AG04450 (cell line): ENCODE data around the gene ERI3. TPM values are rescaled to one million over a fixed set of nuclear protein-coding genes. Genes with fewer than 3 reads are reported as not detected.

Experiments
- CTCF ChIA-PET: fragments of 300-600, 350-600 bp; formaldehyde crosslinking; extraction: SDS; loops from one replicate; lab custom pipeline; 2022; ENCODE audit warnings: antibody characterized with exemption, inconsistent platforms; lab: Charles Lee
- POLR2A ChIA-PET: fragments of 350-600 bp; formaldehyde crosslinking; extraction: SDS; loops from one replicate; lab custom pipeline; 2021; ENCODE audit warnings: antibody characterized with exemption, inconsistent platforms; lab: Yijun Ruan, JAX
- DNase-seq: peaks from one replicate; pipeline ENCODE4 v3.0.0-alpha.2; 2011; ENCODE audit warnings: low read depth, low spot score
- H3K27ac ChIP-seq: one replicate; pipeline ENCODE4 v1.5.1; 2012; ENCODE audit warnings: low read depth, low read length, control low read depth
- H3K27me3 ChIP-seq: one replicate; pipeline ENCODE4 v1.6.0; 2012; ENCODE audit warnings: low read length; ENCODE audit not compliant: control insufficient read depth, insufficient read depth
- H3K4me3 ChIP-seq: 2 replicates; pipeline ENCODE4 v1.5.1; 2011; ENCODE audit warnings: mild to moderate bottlenecking, low read depth, low read length, control low read depth
- H3K9me3 ChIP-seq: 2 replicates; pipeline ENCODE4 v1.5.1; 2012; ENCODE audit warnings: low read length; ENCODE audit not compliant: control insufficient read depth, insufficient read depth
- polyA plus RNA-seq: library from polyadenylated mRNA; depleted of rRNA; stranded (reverse); fragments of >200 nt; gene quantifications from 2 replicates; pipeline ENCODE4 v1.2.3, GENCODE V29; 2011
- TF ChIP-seq, protein P1 (sequence below): IDR thresholded peaks from 2 replicates; pipeline ENCODE4 v1.5.1; 2011; ENCODE audit warnings: low read depth, low read length, control low read depth, inconsistent platforms

ERI3 gene
- polyA plus RNA-seq, 1 experiment = 46.2 TPM

DNA sequence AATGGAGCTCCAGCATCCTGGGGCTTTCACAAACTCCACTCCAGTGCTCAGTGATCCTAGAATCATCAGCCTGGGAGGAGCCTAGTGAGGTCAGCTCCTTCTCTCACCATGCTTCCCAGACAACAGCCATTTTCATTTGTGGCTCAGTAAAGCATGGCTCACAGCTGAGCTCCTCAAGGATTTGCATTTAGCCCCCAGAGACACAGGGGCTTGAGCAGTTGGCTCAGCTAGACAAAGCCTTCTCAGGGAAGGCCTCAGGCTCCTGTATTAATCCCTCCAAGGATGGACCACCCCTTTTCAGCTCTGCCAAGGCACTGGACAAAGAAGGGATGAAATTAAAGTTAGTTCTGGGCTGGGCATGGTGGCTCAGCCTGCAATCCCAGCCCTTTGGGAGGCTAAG lies 39.5 kb downstream of the ERI3 start:
- Histone ChIP-seq H3K27ac (no peak overlapping the region), H3K9me3 (no peaks in the 10 kb centered on the region), H3K4me3 (no peak overlapping the region), H3K27me3 (no peaks in the 10 kb centered on the region)
- no peak for DNase-seq
- TF ChIP-seq, protein P1, sequence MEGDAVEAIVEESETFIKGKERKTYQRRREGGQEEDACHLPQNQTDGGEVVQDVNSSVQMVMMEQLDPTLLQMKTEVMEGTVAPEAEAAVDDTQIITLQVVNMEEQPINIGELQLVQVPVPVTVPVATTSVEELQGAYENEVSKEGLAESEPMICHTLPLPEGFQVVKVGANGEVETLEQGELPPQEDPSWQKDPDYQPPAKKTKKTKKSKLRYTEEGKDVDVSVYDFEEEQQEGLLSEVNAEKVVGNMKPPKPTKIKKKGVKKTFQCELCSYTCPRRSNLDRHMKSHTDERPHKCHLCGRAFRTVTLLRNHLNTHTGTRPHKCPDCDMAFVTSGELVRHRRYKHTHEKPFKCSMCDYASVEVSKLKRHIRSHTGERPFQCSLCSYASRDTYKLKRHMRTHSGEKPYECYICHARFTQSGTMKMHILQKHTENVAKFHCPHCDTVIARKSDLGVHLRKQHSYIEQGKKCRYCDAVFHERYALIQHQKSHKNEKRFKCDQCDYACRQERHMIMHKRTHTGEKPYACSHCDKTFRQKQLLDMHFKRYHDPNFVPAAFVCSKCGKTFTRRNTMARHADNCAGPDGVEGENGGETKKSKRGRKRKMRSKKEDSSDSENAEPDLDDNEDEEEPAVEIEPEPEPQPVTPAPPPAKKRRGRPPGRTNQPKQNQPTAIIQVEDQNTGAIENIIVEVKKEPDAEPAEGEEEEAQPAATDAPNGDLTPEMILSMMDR = no peak
- POLR2A ChIA-PET = no interaction called here
- CTCF ChIA-PET = interaction anchor here (0.7 to 3.5 kb wide), 4 partner anchors 10 to 337 kb away, joined by 5 to 14 read pairs (median 8); no protein-coding TSS in a partner anchor

DNA sequence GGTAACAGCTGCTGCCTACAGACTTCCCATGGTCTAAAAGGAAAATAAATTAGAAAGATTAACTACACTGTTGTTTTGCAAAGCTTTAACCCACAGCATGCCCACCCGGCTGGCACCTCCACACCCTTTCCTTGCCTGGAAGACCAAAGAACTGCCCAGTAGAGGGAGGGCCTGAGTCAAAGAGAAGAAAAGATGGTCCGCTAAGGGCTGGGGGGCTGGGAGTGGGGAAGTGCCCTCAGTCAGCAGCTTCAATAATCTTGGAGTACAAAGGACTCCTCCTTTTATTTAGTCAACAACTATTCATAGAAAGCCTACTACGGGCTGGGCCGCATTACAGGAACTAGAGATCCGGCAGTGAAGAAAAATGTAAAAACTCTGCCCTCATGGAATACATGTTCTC lies 40.6 kb downstream of the ERI3 start:
- no peak for DNase-seq

DNA sequence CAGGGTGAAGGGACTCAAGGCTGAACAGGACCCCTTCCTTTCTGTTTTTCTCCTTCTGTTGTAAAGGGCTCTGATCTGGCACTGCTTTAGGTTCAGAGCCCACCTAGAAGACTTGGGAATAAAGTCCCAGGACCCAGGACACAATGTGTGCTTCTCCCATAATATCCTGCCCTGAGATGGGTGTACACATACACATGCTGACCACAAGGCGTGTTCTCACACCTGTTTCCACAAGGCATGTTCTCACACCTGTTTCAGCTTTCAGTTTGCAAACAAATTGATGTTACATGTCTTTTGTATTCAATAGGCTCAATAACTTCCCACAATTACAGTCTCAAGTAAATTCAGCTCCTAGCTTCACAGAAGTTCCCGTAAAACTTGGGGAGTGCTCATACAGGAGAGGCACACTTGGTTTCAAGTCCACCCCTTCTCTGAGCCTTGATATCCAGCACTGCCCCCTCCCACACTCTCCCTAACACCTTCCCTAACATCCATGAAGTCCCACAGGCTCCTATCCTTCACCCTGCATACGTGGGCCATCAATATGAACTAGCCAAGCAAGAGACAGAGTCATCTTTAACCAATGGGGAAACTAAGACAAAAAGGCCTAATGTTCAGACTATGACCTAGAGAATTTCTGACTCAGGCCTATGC lies 41.7 kb downstream of the ERI3 start:
- Histone ChIP-seq H3K27me3 (no peaks in the 10 kb centered on the region), H3K9me3 (no peaks in the 10 kb centered on the region), H3K27ac (no peak overlapping the region), H3K4me3 (no peak overlapping the region)
- DNase-seq = no peak
- ChIA-PET POLR2A (no interaction called here), CTCF (interaction anchor here (0.6 to 3.5 kb wide), 7 partner anchors 8 to 1851 kb away, joined by 3 to 14 read pairs (median 4); no protein-coding TSS in a partner anchor)
- TF ChIP-seq, protein P1 = no peak

More for the DNA sequence above, 40.6 kb downstream of the ERI3 start:
- no peaks in the 10 kb centered on the region for H3K9me3 ChIP-seq
- TF ChIP-seq, protein P1 = peak; percentile 7; the same call in 1 of the 2 replicates
- H3K27ac ChIP-seq = no peak overlapping the region
- ChIA-PET POLR2A (no interaction called here), CTCF (interaction anchor here (2.0 to 3.5 kb wide), 2 partner anchors 11 to 97 kb away, joined by 9 to 14 read pairs; no protein-coding TSS in a partner anchor)
- H3K4me3 ChIP-seq = no peak overlapping the region
- H3K27me3 ChIP-seq = no peaks in the 10 kb centered on the region

DNA sequence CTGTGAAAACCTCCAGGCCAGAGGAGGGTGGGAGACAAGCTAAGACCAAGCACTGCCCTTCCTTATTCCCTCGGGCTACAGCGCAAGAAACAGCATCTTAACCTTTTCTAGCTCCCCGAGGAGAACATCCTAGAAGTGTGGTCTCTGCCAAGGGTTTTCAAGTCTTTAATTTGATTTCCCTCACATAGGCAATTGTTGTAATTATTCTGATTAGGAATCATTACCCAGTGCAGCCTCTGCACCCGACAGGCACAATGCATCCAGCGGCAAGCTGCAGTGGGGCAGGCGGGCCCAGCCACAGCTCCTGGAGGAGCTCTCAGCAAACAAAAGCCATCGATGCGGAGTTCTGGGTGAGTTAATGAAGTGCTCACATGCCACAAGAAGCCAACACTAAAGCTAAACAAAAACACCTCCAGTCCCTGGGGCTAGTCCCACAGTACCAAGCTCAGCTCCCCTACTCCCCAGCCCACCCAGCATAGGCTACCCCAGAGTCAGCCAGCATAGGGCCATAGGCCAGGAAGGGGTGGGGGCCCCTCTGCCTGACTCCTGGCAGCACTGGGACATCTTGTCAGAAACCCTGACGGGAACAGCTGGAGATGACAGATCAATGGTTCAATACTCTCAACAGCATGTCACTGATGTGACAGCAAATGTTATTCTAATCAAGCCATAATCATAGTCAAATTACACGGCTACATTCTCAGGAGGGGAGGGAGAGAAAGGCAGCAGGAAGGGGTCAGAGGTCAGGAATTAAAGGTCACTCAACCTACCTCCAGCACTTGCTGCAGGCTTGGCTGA lies 42.5 kb downstream of the ERI3 start:
- no peak overlapping the region for H3K27ac ChIP-seq
- no peaks in the 10 kb centered on the region for H3K9me3 ChIP-seq
- POLR2A ChIA-PET = interaction anchor here (0.6 kb wide), 1 partner anchor 438 kb away, joined by 3 read pairs; no protein-coding TSS in a partner anchor
- H3K27me3 ChIP-seq = no peaks in the 10 kb centered on the region
- CTCF ChIA-PET = interaction anchor here (1.4 kb wide), 1 partner anchor 9 kb away, joined by 3 read pairs; no protein-coding TSS in a partner anchor
- TF ChIP-seq, protein P1 = no peak
- no peak for DNase-seq
- no peak overlapping the region for H3K4me3 ChIP-seq
